Gastrocnemius medialis (tissue), 4 donors: ENCODE data around the gene ZMYND15.

Experiments
- CTCF ChIP-seq, 5 experiments: fragments of 450-650 bp in 3 of 5; fragments of 200-600 bp in 2 of 5; sonication (generic) in 2 of 5; IDR thresholded peaks in 4 of 5; conservative IDR thresholded peaks in 1 of 5; 1 replicate in 4 of 5; 2 replicates in 1 of 5; pipeline ENCODE4 v1.5.1; 2016 to 2019; ENCODE audit warnings: antibody characterized with exemption in 5 of 5, mild to moderate bottlenecking in 3 of 5, moderate library complexity in 3 of 5
- POLR2A ChIP-seq, 2 donors: fragments of 450-650 bp; IDR thresholded peaks; one replicate each; pipeline ENCODE4 v1.6.1; 2017; ENCODE audit warnings: antibody characterized with exemption in 2 of 2, mild to moderate bottlenecking in 2 of 2, moderate library complexity in 2 of 2

DNA sequence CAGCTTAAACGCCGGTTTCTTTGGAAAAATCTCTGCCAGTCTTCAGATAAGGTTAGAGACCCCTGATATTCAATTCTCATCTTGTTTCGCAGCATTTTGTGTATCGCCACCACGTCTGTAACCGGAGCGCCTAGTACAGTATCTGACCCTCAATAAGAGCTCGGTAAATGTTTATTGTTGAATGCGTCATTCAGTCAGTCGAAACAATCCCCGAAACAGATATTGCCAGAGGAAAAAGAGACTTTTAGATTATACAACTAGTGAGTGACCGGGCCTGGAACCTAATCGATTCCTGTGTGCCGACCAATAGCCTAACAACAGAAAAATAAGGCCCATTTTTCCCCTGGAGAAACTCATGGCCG, 36.3 kb upstream of the ZMYND15 start:
- no peak for TF ChIP-seq CTCF (IDR thresholded peaks at IDR 0.05 in 4 of 5, conservative IDR thresholded peaks at IDR 0.05 in 1 of 5)
- TF ChIP-seq POLR2A (IDR thresholded peaks at IDR 0.05) = no peak
